ENCODE results near the gene FARSB.

GRCh38 chr2:222561151-222561550, 94.7 kb downstream of the FARSB start:
- no peak for TF ChIP-seq CTCF (IDR thresholded peaks at IDR 0.05)
- TF ChIP-seq POLR2A (IDR thresholded peaks at IDR 0.05) = no peak
